Vagina (tissue), 2 donors: ENCODE measurements around the gene DST.

ENCODE experiments used
- POLR2A ChIP-seq, 2 donors: fragments of 450-650 bp; IDR thresholded peaks; one replicate each; pipeline ENCODE4 v1.6.1; 2017; ENCODE audit warnings: antibody characterized with exemption in 2 of 2, mild to moderate bottlenecking in 2 of 2, moderate library complexity in 2 of 2
- POLR2AphosphoS5 ChIP-seq, 2 donors: sonication (generic); formaldehyde crosslinking; IDR thresholded peaks; one replicate each; pipeline ENCODE4 v1.9.0; 2017; ENCODE audit warnings: antibody characterized with exemption in 2 of 2, mild to moderate bottlenecking in 2 of 2, low read depth in 1 of 2; ENCODE audit not compliant: insufficient read depth in 1 of 2
- TF ChIP-seq, protein P1 (sequence below), 3 experiments: fragments of 450-650 bp in 2 of 3; fragments of 200-600 bp in 1 of 3; sonication (generic) in 1 of 3; IDR thresholded peaks; one replicate each; pipeline ENCODE4 v1.5.1; 2017 to 2019; ENCODE audit warnings: antibody characterized with exemption in 3 of 3, mild to moderate bottlenecking in 2 of 3, moderate library complexity in 2 of 3

- TF ChIP-seq POLR2A (IDR thresholded peaks at IDR 0.05): no peak
- TF ChIP-seq, protein P1, sequence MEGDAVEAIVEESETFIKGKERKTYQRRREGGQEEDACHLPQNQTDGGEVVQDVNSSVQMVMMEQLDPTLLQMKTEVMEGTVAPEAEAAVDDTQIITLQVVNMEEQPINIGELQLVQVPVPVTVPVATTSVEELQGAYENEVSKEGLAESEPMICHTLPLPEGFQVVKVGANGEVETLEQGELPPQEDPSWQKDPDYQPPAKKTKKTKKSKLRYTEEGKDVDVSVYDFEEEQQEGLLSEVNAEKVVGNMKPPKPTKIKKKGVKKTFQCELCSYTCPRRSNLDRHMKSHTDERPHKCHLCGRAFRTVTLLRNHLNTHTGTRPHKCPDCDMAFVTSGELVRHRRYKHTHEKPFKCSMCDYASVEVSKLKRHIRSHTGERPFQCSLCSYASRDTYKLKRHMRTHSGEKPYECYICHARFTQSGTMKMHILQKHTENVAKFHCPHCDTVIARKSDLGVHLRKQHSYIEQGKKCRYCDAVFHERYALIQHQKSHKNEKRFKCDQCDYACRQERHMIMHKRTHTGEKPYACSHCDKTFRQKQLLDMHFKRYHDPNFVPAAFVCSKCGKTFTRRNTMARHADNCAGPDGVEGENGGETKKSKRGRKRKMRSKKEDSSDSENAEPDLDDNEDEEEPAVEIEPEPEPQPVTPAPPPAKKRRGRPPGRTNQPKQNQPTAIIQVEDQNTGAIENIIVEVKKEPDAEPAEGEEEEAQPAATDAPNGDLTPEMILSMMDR (IDR thresholded peaks at IDR 0.05): no peak
- no peak for TF ChIP-seq POLR2AphosphoS5 (IDR thresholded peaks at IDR 0.05; ENCODE audit: insufficient read depth in 1 of 2, low read depth in 1 of 2)
Measured at GRCh38 chr6:56434606-56435005, 208.1 kb downstream of the DST start.
